GM13976 (cell line): ENCODE measurements around the gene SLC22A16.
"Not testable (repeated sequence)": the region's sequence is repeated elsewhere in the genome, so short reads cannot be mapped to it uniquely, and the experiment has no call there.

ENCODE experiments used
- DNase-seq: peaks from one replicate; pipeline ENCODE4 v3.0.0; 2012; ENCODE audit warnings: low spot score
- in situ Hi-C: fragments of 300-500 bp; cut with MboI; formaldehyde crosslinking; loops from one replicate; pipeline ENCODE4 v1.12.0; 2022; ENCODE audit warnings: low sequenced_read_pairs, mixed read lengths, inconsistent platforms; ENCODE audit not compliant: unreplicated experiment
- TF ChIP-seq, protein P1 (sequence below): IDR thresholded peaks from 2 replicates; pipeline ENCODE4 v1.5.1; 2012; ENCODE audit warnings: borderline replicate concordance, mild to moderate bottlenecking; ENCODE audit not compliant: insufficient read depth; ENCODE audit errors: extremely low read depth, missing control alignments, control extremely low read depth

SLC22A16 gene

DNA sequence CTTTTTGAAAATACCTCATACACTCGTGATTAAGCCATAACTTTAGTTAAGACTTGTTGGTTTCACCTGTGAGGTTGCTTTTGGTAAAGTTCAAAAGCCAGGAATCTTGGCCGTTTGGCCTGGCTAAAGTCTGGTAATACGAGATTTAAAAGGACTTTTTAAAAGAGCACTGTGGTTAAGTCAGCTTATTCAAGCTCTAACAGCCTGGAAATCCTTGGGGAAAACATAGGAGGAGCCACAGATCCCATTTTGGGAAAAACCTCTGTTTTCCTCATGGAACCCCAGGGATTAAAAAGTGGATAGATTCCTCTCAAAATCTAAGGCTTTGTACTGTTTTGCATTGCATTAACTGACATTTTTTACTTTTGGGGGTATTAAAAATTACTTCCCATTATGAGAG lies 13.7 kb upstream of the SLC22A16 start:
- DNase-seq: no peak
- TF ChIP-seq, protein P1, sequence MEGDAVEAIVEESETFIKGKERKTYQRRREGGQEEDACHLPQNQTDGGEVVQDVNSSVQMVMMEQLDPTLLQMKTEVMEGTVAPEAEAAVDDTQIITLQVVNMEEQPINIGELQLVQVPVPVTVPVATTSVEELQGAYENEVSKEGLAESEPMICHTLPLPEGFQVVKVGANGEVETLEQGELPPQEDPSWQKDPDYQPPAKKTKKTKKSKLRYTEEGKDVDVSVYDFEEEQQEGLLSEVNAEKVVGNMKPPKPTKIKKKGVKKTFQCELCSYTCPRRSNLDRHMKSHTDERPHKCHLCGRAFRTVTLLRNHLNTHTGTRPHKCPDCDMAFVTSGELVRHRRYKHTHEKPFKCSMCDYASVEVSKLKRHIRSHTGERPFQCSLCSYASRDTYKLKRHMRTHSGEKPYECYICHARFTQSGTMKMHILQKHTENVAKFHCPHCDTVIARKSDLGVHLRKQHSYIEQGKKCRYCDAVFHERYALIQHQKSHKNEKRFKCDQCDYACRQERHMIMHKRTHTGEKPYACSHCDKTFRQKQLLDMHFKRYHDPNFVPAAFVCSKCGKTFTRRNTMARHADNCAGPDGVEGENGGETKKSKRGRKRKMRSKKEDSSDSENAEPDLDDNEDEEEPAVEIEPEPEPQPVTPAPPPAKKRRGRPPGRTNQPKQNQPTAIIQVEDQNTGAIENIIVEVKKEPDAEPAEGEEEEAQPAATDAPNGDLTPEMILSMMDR: no peak
- in situ Hi-C loops: no loop called here

DNA sequence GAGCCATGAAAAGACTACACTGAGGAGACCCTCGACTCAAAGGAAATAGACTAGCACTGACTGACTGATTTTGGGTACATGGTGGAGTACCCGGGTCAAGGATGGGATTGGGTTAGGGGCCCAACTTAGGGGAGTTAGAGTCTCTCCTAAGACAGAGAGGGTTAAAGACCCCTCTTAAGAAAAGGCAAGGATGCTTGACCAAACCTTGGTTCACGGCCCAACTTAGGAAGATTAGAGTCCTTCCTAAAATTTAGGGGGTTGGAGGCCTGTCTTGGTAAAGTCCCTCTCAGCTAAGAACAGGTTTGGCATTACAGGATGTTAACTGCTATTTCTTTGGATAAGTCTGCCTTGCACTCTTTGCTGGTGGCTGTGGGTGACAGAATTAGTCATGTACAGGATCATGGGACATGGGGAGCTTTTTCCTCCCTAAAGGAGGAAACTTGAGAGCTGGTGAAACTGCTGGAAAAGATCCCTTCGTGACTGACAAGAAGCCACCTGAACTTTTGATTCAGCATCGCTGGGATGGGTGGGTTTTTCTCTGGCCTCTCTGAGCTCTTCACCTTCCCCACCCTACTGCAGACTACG lies 12.3 kb upstream of the SLC22A16 start:
- TF ChIP-seq, protein P1: no peak
- no peak for DNase-seq
- in situ Hi-C loops: no loop called here

DNA sequence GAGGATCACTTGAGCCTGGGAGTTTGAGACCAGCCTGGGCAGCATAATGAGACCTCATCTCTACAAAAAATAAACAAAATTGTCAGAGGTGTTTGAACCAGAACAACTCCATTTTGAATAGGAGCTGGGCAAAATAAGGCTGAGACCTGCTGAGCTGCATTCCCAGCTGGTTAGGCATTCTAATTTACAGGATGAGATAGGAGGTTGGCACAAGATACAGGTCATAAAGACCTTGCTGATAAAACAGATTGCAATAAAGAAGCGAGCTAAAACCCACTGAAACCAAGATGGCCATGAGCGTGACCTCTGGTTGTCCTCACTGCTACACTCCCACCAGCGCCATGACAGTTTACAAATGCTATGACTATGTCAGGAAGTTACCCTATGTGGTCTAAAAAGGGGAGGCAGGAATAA lies 11.6 kb upstream of the SLC22A16 start:
- in situ Hi-C loops, DNase-seq: not testable (repeated sequence)

DNA sequence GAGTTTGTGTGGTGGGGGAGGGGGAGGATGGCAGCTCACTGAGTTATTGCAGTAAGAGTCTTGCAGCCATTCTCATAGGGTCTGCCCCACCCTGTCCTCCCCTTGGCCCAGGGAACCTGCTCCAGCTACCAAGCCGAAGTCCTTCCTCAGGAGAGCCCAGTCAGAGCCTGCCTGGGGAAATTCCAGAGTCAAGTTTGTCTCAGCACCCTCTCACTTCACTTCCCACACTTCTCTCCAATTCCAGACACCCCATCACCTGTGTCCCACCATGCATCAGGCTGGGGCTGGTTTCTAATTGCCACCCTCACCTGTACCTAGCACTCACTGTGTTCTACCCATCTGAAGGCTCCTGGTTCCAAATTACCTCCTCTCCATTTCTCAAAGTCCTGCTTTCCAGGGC lies 10.3 kb upstream of the SLC22A16 start:
- TF ChIP-seq, protein P1: no peak
- DNase-seq: no peak
- in situ Hi-C loops: no loop called here

DNA sequence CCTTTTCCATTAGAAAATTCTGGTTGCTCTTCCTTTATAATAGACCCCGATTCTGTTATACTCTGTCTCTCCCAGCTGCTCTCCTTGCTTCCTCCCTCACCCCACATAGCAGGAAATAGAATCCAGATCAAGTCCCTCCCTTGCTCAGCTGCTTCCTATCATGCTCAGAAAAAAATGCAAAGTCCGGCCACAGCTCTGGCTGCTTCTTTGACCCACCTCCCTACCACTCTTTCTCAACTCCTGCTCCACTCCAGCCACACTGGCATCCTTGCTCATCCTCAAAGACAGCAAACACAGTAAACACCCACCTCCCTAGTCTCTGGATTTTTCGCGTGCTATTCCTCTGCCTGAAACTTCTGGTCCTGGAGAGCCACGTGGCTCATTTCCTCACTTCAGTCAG lies 9.1 kb upstream of the SLC22A16 start:
- DNase-seq: no peak
- TF ChIP-seq, protein P1: no peak
- in situ Hi-C loops: no loop called here

DNA sequence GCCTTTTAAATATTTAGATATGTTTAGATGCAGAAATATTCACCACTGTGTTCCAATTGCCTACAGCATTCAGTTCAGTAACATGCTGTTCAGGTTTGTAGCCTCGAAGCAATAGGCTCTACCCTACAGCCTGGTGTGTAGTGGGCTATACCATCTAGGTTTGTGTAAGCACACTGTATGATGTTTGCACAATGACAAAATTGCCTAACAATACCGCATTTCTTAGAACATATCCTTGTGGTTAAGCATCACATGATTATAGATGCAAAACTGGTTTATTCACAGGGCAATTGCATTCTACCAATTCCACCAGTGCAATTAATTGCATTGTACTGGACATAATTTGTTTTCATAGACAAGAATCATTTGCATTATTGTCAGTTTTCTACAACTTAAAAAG lies 7.9 kb upstream of the SLC22A16 start:
- in situ Hi-C loops: no loop called here
- no peak for DNase-seq
- TF ChIP-seq, protein P1: no peak

DNA sequence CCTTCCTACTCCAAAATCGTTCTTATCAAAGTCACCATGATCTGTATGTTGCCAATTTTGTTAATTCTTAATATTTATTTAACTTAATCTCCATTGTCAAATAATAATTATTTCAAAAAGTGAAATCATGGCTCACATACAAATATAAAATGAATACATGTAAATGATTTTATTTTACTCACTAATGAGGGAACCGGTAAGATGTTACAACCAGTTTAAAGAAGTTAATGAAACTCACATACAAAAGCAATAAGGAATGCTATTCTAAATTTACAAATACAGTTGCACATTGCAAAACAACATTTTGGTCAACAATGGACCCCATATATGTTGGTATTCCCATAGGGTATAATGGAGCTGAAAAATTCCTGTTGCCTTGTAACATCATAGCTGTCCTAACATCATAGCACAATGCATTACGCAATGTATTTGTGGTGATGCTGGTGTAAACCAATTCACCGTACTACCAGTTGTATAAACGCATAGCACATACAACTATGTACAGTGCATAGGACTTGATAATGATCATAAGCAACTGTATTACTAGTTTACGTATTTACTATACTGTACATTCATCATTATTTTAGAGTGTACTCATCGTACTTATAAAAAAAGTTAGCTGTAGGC lies 6.5 kb upstream of the SLC22A16 start:
- no peak for DNase-seq
- TF ChIP-seq, protein P1: no peak
- in situ Hi-C loops: no loop called here
